ENCODE data around the gene SIGLEC8. TPM values are rescaled to one million over a fixed set of nuclear protein-coding genes. Genes with fewer than 3 reads are reported as not detected.
A peak's percentile ranks its signal among the peaks of the same experiment; 100 is the strongest.
"Not testable (repeated sequence)": the region's sequence is repeated elsewhere in the genome, so short reads cannot be mapped to it uniquely, and the experiment has no call there.

SIGLEC8 gene
- total RNA-seq, 1 donor from 2014 or later, result 0.07 TPM

- Mint-ChIP-seq H3K36me3 (ENCODE audit: low read depth) (peaks cover 39% of the 10 kb centered on the region), H3K4me1 (ENCODE audit: low read depth) (peaks cover 38% of the 10 kb centered on the region), H3K9me3 (peaks cover 37% of the 10 kb centered on the region), H3K27me3 (ENCODE audit: low read depth) (no peaks in the 10 kb centered on the region), H3K27ac (peak overlapping the region; percentile 74), H3K4me3 (ENCODE audit: low read depth) (no peak overlapping the region)
- intact Hi-C loops (cut with micrococcal nuclease), result no loop called here
- DNase-seq (ENCODE audit: low spot score), result no peak
These were observed 7.4 kb downstream of the SIGLEC8 start for GRCh38 chr19:51450730-51451307.

GRCh38 chr19:51448411-51449016, 9.7 kb downstream of the SIGLEC8 start:
- no peaks in the 10 kb centered on the region for H3K27me3 Mint-ChIP-seq (ENCODE audit: low read depth)
- H3K4me1 Mint-ChIP-seq (ENCODE audit: low read depth), result peaks cover 49% of the 10 kb centered on the region
- DNase-seq (ENCODE audit: low spot score), result peak; percentile 39
- H3K27ac Mint-ChIP-seq, result peak overlapping the region; percentile 73
- intact Hi-C loops (cut with micrococcal nuclease), result loop anchor here (1.0 kb wide), 2 partner anchors 18 to 99 kb away; no protein-coding TSS in a partner anchor
- H3K4me3 Mint-ChIP-seq (ENCODE audit: low read depth), result peak overlapping the region; percentile 37
- H3K36me3 Mint-ChIP-seq (ENCODE audit: low read depth), result peaks cover 39% of the 10 kb centered on the region
- peaks cover 43% of the 10 kb centered on the region for H3K9me3 Mint-ChIP-seq

GRCh38 chr19:51448011-51448410, 10.2 kb downstream of the SIGLEC8 start:
- Mint-ChIP-seq H3K27ac (peak overlapping the region; percentile 73), H3K9me3 (peaks cover 43% of the 10 kb centered on the region), H3K4me1 (ENCODE audit: low read depth) (peaks cover 54% of the 10 kb centered on the region), H3K4me3 (ENCODE audit: low read depth) (peak overlapping the region; percentile 37), H3K36me3 (ENCODE audit: low read depth) (peaks cover 41% of the 10 kb centered on the region), H3K27me3 (ENCODE audit: low read depth) (no peaks in the 10 kb centered on the region)
- intact Hi-C loops (cut with micrococcal nuclease), result loop anchor here (1.0 kb wide), 2 partner anchors 18 to 99 kb away; no protein-coding TSS in a partner anchor
- no peak for DNase-seq (ENCODE audit: low spot score)

GRCh38 chr19:51447510-51447909, 10.7 kb downstream of the SIGLEC8 start:
- H3K4me3 Mint-ChIP-seq (ENCODE audit: low read depth); intact Hi-C loops (cut with micrococcal nuclease); DNase-seq (ENCODE audit: low spot score); H3K27me3 Mint-ChIP-seq (ENCODE audit: low read depth): not testable (repeated sequence)
- peak overlapping the region; percentile 73 for H3K27ac Mint-ChIP-seq
- peaks cover 59% of the 10 kb centered on the region for H3K4me1 Mint-ChIP-seq (ENCODE audit: low read depth)
- H3K36me3 Mint-ChIP-seq (ENCODE audit: low read depth), result peaks cover 42% of the 10 kb centered on the region
- peaks cover 43% of the 10 kb centered on the region for H3K9me3 Mint-ChIP-seq

- peaks cover 11% of the 10 kb centered on the region for H3K9me3 Mint-ChIP-seq
- peak; percentile 87 for DNase-seq (ENCODE audit: low spot score)
- H3K36me3 Mint-ChIP-seq (ENCODE audit: low read depth), result peaks cover 7% of the 10 kb centered on the region
- H3K4me3 Mint-ChIP-seq (ENCODE audit: low read depth), result peak overlapping the region; percentile 88
- peak overlapping the region; percentile 91 for H3K27ac Mint-ChIP-seq
- intact Hi-C loops (cut with micrococcal nuclease), result loop anchor here (1.0 to 2.0 kb wide), 9 partner anchors 25 to 185 kb away; partner anchors contain the start of genes NKG7 and SIGLEC10
- no peaks in the 10 kb centered on the region for H3K27me3 Mint-ChIP-seq (ENCODE audit: low read depth)
- peaks cover 68% of the 10 kb centered on the region for H3K4me1 Mint-ChIP-seq (ENCODE audit: low read depth)
These were observed 16.6 kb downstream of the SIGLEC8 start for GRCh38 chr19:51441410-51442390.

GRCh38 chr19:51440846-51441409, 17.3 kb downstream of the SIGLEC8 start:
- peaks cover 7% of the 10 kb centered on the region for H3K9me3 Mint-ChIP-seq
- DNase-seq (ENCODE audit: low spot score), result no peak

GRCh38 chr19:51440052-51440451, 18.2 kb downstream of the SIGLEC8 start:
- peak overlapping the region; percentile 91 for H3K27ac Mint-ChIP-seq
- peaks cover 3% of the 10 kb centered on the region for H3K36me3 Mint-ChIP-seq (ENCODE audit: low read depth)
- intact Hi-C loops (cut with micrococcal nuclease), result loop anchor here (2.0 kb wide), 6 partner anchors 23 to 183 kb away; partner anchors contain the start of genes NKG7 and SIGLEC10
- DNase-seq (ENCODE audit: low spot score), result no peak
- H3K4me1 Mint-ChIP-seq (ENCODE audit: low read depth), result peaks cover 59% of the 10 kb centered on the region
- H3K27me3 Mint-ChIP-seq (ENCODE audit: low read depth), result no peaks in the 10 kb centered on the region
- peak overlapping the region; percentile 88 for H3K4me3 Mint-ChIP-seq (ENCODE audit: low read depth)
- H3K9me3 Mint-ChIP-seq, result no peaks in the 10 kb centered on the region

More at GRCh38 chr19:51440846-51441409, 17.3 kb downstream of the SIGLEC8 start:
- intact Hi-C loops (cut with micrococcal nuclease), result loop anchor here (1.0 to 2.0 kb wide), 9 partner anchors 24 to 184 kb away; partner anchors contain the start of genes NKG7 and SIGLEC10
- peak overlapping the region; percentile 91 for H3K27ac Mint-ChIP-seq
- peak overlapping the region; percentile 88 for H3K4me3 Mint-ChIP-seq (ENCODE audit: low read depth)
- H3K36me3 Mint-ChIP-seq (ENCODE audit: low read depth), result peaks cover 3% of the 10 kb centered on the region
- peaks cover 65% of the 10 kb centered on the region for H3K4me1 Mint-ChIP-seq (ENCODE audit: low read depth)
- H3K27me3 Mint-ChIP-seq (ENCODE audit: low read depth), result no peaks in the 10 kb centered on the region

GRCh38 chr19:51439021-51439465, 19.2 kb downstream of the SIGLEC8 start:
- intact Hi-C loops (cut with micrococcal nuclease), result loop anchor here (2.0 kb wide), 1 partner anchor 16 kb away; no protein-coding TSS in a partner anchor
- peak; percentile 46 for DNase-seq (ENCODE audit: low spot score)
- Mint-ChIP-seq H3K4me1 (ENCODE audit: low read depth) (peaks cover 58% of the 10 kb centered on the region), H3K9me3 (no peaks in the 10 kb centered on the region), H3K27ac (peak overlapping the region; percentile 14), H3K27me3 (ENCODE audit: low read depth) (no peaks in the 10 kb centered on the region), H3K4me3 (ENCODE audit: low read depth) (no peak overlapping the region), H3K36me3 (ENCODE audit: low read depth) (peaks cover 3% of the 10 kb centered on the region)

GRCh38 chr19:51434456-51434855, 23.8 kb downstream of the SIGLEC8 start:
- Mint-ChIP-seq H3K36me3 (ENCODE audit: low read depth) (no peaks in the 10 kb centered on the region), H3K4me3 (ENCODE audit: low read depth) (no peak overlapping the region), H3K9me3 (no peaks in the 10 kb centered on the region), H3K4me1 (ENCODE audit: low read depth) (peaks cover 17% of the 10 kb centered on the region), H3K27me3 (ENCODE audit: low read depth) (no peaks in the 10 kb centered on the region), H3K27ac (no peak overlapping the region)
- no peak for DNase-seq (ENCODE audit: low spot score)
- intact Hi-C loops (cut with micrococcal nuclease), result no loop called here

- H3K9me3 Mint-ChIP-seq, result no peaks in the 10 kb centered on the region
- H3K4me1 Mint-ChIP-seq (ENCODE audit: low read depth), result peaks cover 3% of the 10 kb centered on the region
- H3K27me3 Mint-ChIP-seq (ENCODE audit: low read depth), result no peaks in the 10 kb centered on the region
- no peak for DNase-seq (ENCODE audit: low spot score)
- H3K27ac Mint-ChIP-seq, result no peak overlapping the region
- no peaks in the 10 kb centered on the region for H3K36me3 Mint-ChIP-seq (ENCODE audit: low read depth)
- intact Hi-C loops (cut with micrococcal nuclease), result no loop called here
- H3K4me3 Mint-ChIP-seq (ENCODE audit: low read depth), result no peak overlapping the region
These were observed 25.2 kb downstream of the SIGLEC8 start for GRCh38 chr19:51433043-51433442.

GRCh38 chr19:51431124-51431523, 27.1 kb downstream of the SIGLEC8 start:
- H3K36me3 Mint-ChIP-seq (ENCODE audit: low read depth), result no peaks in the 10 kb centered on the region
- no peak overlapping the region for H3K27ac Mint-ChIP-seq
- H3K9me3 Mint-ChIP-seq, result no peaks in the 10 kb centered on the region
- intact Hi-C loops (cut with micrococcal nuclease), result no loop called here
- no peak for DNase-seq (ENCODE audit: low spot score)
- no peak overlapping the region for H3K4me3 Mint-ChIP-seq (ENCODE audit: low read depth)
- H3K4me1 Mint-ChIP-seq (ENCODE audit: low read depth), result peaks cover 2% of the 10 kb centered on the region
- no peaks in the 10 kb centered on the region for H3K27me3 Mint-ChIP-seq (ENCODE audit: low read depth)

- Mint-ChIP-seq H3K36me3 (ENCODE audit: low read depth) (no peaks in the 10 kb centered on the region), H3K4me1 (ENCODE audit: low read depth) (peaks cover 2% of the 10 kb centered on the region), H3K9me3 (no peaks in the 10 kb centered on the region), H3K27ac (no peak overlapping the region), H3K27me3 (ENCODE audit: low read depth) (no peaks in the 10 kb centered on the region), H3K4me3 (ENCODE audit: low read depth) (no peak overlapping the region)
- intact Hi-C loops (cut with micrococcal nuclease), result no loop called here
- DNase-seq (ENCODE audit: low spot score), result no peak
These were observed 28.0 kb downstream of the SIGLEC8 start for GRCh38 chr19:51430221-51430620.

All from activated T-helper 2 cell treated with anti-CD3 and anti-CD28 coated beads, Interferon-gamma antibody, Interleukin-2, Interleukin-4, amounts not matched to agents 10 μg/mL and 5 μg/mL and 100 μg/mL, durations not matched to agents 14 hours and 24 hours and 36 hours (primary cell).